Stimulated activated naive CD8-positive, alpha-beta T cell treated with anti-CD3 and anti-CD28 coated beads, Interleukin-15, Interleukin-2, amounts not matched to agents 100 U/mL and 50 U/mL, for 24 hours (primary cell): ENCODE data around the gene PACS1.
"Not testable (repeated sequence)": the region's sequence is repeated elsewhere in the genome, so short reads cannot be mapped to it uniquely, and the experiment has no call there.

Source experiments
- ATAC-seq: fragments of 150-1000 bp; cut with Tn5 transposase; one replicate; pipeline ENCODE4 v1.10.0; 2021
- DNase-seq: peaks from one replicate; pipeline ENCODE4 v3.0.0; 2021

Gene PACS1

DNA sequence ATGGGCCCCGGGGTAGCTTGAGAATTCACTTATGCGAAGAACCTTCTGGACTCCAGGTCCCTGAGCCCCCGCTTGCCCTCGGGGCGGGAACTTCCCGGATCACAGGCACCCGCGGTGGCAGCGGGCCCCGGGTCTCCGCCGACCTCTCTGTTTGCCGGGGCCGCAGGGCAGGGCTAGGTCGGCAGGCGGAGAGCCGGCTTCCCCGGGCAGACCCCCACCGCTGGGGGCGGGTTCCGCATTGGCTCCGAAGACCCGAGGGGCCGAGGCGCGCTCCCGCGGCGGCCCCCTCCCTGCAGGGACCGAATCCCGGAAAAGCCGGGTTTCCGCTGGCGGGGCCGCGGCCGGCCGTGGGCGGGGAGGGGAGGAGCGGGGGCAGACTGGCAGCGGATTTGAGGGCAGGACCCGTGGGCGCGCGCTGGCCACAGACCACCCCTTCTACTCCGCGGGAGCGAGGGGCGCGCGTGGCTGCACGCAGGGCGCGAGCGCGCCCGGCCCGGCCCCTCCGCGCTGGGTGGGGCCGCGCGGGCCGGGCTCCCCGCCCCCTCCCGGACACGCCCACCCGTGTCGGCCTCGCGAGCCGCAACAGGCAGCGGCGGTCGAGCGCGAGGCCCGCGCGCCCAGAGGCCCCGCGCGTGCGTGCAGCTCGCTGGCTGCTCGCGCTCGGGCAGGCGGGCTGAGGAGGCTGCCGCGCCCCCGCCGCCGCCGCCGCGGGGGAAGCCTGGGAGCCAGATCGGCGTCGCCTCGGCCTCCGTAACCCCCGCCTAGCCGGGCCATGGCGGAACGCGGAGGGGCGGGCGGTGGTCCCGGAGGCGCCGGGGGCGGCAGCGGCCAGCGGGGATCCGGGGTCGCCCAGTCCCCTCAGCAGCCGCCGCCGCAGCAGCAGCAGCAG, at the start of gene PACS1:
PACS1 (plus strand) TSS at position 558 of the 889 bp plus-strand sequence; CDS start at position 773, 215 bp downstream.
- ATAC-seq (peak; percentile 64), DNase-seq (peak; percentile 88)

DNA sequence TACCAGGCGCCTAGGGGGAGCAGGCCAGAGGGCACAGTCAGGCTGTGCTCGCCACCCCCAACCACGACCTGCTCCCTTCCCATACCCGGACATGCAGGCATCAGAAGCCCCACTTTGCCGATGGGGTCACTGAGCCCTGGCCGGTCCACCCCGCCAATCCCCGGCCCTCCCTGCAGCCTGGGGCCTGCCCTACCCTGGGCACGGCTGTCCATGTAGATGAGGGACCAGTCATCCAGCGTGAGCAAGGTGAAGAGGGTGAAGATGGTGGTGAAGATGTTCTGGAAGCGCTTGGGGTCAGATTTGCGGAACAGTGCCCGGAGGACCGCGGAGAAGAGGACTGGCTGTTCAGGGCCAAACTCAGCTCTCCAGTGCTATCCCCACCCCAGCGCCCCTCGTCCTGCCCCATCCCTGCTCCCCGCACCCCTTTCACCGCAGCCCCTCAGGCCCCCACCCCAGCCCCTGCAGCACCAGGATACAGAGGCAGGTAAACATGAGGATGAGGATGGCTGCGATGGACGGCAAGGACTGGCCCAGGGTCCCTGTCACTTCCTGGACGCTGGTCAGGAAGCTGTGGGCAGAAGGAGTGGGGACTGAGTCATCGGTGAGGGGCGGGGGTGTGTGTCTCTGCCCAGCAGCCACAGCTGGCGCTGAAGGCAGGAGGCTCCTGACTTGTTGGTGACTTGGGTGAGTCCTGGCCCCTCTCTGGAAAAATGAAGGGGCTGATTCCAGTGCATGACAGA, 49.3 kb upstream of the PACS1 start:
- ATAC-seq (no peak), DNase-seq (no peak)

DNA sequence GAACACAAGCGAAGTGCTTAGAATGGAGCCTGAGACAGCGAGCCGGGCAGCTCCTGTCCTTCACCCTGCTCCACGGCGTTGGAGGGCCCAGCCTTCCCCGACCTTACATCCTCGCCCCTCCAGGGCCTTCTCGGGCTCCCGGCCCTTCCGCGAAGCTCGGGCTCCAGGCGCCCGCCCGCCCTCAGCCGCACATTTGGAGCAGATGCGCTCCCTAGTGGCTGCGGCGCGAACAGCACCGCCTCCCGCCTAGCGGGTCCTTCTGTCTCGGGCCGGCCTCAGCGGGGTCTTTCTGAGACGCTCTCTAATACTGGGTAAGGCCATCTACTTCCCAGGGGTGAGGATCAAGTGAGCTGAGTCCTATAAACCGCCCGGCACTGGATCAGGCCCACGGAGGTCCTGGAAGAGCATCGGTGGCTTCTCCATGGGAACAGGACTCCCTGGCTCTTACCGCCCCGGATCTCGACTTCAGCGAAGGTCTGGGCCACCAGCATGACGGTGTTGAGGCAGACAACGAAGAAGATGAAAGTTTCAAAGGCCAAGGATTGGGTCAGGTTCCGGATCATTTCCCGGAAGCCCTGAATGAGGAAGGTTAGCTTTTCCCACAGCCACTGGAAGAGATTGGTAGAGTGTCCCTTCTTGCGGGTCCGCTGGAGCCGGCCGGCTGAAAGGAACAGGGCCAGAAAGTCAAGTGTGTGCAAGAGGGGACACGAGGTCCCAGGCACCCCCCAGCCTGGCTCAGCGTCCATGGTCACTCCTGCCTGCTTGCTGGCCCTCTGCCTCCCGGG, 47.5 kb upstream of the PACS1 start:
- DNase-seq = peak; percentile 90
- ATAC-seq = peak; percentile 81

DNA sequence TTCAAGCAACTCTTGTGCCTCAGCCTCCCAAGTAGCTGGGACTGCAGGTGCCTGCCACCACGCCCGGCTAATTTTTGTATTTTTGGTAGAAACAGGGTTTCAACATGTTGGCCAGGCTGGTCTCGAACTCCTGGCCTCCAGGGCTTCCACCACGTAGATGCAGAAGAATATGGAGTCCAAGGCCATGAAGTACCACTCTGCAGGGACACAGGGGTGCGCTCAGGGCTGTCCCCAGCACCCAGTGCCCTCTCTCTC, 47.0 kb upstream of the PACS1 start:
- ATAC-seq, DNase-seq: not testable (repeated sequence)

DNA sequence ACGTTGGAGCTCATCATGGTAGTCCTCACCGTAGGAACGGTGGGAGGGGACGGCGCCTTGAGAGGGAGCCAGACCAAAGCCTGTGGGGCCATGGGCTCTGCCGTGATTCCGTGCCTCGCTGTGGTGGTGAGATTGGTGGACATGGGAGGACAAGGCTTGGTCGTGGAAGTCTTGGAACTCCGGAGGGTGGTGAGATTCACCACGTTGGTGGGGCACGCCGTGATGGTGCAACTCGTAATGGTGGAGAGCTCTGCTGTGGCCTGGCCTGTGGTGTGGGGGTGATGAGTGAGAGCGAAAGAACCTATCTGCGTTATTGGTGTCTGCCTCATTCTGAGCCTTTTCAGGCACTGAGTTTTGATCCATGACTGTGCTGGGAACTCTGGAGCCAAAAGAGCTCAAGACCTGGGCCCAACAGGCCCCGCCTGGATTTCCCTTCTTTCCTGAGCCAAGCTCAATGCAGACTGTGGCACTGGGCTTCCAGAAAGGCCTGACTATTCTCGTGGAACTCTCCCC, 44.0 kb upstream of the PACS1 start, which contains the start of gene CATSPER1:
CATSPER1 (minus strand) TSS at position 463 of the 513 bp plus-strand sequence; CDS start at position 363, 100 bp downstream.
- ATAC-seq (no peak), DNase-seq (no peak)

DNA sequence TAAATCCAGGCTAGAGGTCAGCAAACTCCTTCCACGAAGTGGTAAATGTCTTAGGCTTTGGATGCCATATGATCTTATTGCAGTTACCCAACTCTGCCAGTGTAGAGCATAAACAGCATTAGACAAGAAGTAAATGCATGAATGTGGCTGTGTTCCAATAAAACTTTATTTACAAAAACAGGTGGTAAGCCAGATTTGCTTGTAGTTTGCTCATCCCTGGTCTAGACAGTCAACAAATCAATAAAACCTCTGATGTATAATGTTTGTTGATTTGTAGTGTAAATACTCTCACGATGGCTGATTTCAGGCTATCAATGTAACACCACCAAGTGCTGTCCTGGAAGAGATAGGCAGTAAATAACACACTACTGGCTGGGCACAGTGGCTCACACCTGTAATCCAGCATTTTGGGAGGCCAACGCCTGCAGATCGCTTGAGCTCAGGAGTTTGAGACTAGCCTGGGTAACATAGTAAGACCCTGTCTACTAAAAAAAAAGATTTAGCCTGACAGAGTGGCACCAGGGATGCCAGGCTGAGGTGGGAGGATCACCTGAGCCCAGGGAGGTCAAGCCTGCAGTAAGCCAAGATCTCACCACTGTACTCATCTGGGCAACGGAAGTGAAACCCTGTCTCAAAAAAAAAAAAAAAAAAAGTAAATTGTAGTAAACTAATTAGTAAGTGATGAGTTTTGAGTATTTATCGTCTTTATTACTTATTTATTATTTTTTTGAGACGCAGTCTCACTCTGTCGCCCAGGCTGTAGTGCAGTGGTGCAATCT, 36.9 kb upstream of the PACS1 start:
- ATAC-seq = no peak
- no peak for DNase-seq

DNA sequence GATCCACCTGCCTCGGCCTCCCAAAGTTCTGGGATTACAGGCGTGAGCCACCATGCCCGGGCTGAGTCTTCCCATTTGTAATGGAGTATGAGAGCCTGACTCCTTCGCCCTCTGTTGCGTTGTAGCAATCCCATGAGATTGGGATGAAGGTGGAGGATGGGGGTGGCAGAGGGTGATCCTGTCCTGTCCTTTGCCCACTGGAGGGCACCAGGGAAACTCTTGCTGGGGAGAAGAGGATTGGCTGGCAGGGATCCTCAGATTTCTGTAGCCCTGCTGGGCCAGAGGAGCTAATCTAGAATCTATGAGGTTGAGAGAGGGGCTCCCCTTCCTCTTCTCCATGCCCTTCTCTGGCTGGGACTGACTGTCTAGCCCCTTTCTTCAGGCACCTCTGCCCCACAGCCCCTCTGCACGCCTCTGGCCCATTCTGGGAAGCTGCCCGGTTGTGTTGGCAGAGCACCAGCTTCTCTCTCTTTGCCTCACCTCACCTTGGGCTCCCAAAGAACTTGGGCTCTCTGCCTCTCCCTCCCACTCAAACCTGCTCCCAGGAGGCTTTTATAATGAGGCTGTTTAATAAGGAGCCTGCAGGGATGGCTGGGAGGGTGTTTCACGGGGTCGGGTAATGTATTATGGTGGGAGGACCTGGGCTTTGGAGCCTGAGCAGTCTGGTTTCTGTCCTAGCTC, 34.3 kb upstream of the PACS1 start:
- DNase-seq (no peak), ATAC-seq (no peak)

DNA sequence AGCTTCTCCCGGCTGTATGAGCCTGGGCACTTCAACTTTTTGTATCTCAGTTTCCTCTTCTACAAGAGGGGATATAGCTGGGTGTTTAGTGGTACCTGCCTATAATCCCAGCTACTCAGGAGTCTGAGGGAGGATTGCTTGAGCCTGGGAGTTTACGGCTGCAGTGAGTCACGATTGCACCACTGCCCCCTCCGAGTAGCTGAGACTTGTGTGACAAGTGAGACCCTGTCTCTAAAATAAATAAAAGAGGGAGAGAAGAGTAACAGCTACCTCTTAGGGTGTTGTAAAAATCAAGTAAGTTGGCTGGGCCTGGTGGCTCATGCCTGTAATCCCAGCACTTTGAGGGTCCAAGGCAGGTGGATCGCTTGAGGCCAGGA, 33.8 kb upstream of the PACS1 start:
- ATAC-seq (no peak), DNase-seq (no peak)

DNA sequence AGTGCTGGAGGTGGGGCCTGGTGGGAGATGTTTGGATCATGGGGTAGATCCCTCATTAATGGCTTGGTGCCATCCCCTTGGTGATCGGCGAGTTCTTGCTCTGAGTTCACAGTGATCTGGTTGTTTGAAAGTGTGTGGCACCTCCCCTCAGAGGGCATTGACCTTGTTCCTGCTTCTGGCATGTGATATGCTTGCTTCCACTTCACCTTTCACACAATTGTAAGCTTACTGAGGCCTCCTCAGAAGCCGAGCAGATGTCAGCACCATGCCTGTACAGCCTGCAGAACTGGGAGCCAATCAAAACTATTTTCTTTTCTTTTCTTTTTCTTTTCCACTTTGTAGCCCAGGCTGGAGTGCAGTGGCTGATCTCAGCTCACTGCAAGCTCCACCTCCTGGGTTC, 32.7 kb upstream of the PACS1 start:
- no peak for ATAC-seq
- no peak for DNase-seq

DNA sequence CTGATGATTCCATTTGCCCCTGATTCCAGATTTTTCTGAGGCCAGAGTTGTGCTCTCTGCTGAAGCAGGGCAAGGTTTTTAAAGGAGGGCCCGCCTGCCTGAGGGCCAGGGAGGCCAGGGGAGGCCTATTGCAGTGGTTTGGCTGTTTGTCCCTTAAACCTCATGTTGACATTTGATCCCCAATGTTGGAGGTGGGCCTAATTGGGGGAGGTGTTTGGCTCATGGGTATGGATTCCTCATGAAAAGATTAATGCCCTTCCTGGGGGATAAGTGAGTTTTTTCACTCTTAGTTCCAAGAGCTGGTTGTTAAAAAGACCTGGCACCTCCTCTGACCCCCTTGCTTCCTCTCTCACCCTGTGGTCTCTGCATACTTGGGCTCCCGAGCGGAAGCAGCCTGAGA, 30.3 kb upstream of the PACS1 start:
- ATAC-seq (no peak), DNase-seq (no peak)

DNA sequence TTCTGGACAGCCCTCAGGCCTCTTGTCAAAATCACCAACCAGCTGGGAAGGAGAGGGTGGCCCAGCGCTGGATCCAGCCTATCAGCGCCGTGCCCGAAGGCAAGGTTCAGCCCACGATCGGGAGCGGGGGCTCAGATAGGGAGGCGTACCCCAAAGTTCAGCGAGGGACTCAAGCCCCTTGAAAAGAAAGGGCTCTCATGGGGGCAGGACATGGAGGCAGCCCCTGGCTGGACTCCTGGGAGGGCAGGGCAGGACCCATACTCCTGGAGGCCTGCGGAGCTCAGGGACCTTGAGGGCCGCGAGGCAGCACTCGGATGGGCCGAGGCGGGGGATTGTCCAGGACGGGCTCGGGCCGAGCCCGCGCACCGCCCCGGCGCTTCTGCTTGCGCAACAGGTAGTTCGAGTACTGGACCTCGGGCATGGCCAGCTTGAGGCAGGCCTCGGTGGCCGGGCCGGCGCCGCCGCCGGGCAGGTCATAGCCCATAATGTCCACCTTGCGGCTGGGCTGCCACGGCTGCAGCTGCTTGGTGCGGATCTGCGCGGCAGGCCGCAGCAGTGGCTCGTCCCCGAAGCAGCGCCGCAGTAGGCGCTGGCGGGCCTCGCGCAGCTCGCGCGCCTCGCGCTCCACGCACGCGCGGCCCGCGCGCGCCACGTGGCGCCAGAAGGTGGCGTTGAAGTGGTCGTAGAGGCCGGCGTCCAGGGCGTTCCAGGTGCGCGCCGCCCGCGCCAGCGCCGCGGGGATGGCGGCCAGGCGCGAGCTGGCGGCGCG, 27.7 kb upstream of the PACS1 start:
- DNase-seq = no peak
- no peak for ATAC-seq

DNA sequence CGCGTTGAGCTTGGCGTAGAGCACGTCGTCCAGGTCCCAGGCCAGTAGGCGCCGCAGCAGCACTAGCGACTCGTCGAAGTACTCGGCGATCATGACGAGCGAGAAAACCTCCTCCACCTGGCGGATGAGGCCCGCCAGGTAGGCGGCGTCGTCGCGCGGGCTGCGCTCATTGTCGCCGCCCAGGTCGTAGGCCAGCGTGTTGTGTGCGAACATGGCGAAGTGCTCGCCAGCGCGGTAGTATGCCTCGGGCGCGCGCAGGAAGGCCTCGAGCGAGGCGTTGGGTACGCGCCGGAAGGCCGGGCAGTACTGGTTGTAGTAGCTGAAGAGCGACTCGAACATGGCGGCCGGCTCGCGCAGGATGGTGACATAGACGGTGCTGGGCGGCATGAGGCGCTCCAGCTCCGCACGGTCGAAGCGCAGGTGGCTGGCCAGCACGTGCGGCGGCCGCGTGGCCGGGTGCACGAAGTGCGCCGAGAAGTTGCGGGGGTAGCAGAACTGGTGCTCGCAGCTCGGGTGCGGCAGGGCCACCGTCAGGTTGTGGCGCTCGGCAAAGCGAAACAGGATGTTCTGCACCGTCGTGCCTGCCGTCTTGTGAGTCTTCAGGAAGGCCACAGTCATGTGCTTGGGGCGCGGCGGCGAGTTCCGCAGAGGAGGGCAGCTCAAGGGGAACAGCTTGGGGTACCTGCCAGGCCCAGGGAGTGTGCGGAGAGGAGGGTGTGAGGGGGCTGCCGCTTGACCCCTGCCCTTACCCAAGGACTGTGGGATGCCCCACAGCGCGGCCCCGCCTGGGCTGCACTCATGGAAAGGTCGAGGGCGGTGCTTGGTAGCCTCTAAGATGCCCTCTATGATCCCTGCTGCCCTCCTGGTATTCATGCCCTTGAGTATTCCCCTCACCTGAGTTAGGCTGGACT, 26.8 kb upstream of the PACS1 start:
- no peak for DNase-seq

DNA sequence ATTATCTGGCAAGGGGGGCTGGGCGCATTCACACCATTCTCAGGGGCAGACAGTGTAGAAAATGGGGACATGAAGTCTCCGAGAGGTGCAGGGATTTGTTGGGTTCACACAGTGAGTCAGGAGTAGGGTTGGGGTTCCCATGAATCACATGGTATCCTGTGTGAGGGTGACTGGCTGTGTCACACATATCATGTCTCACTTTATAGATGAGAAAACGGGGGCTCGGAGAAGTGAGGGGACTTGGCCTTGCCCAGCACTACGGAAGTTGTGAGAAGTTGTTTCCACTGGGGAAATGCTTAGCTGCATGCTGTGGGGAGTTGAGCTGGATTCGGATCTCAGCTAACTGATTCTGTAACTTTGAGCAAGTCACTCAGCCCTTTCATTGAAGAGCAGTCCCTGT, 25.3 kb upstream of the PACS1 start:
- no peak for DNase-seq

More for the DNA sequence above, 26.8 kb upstream of the PACS1 start:
- ATAC-seq = no peak

DNA sequence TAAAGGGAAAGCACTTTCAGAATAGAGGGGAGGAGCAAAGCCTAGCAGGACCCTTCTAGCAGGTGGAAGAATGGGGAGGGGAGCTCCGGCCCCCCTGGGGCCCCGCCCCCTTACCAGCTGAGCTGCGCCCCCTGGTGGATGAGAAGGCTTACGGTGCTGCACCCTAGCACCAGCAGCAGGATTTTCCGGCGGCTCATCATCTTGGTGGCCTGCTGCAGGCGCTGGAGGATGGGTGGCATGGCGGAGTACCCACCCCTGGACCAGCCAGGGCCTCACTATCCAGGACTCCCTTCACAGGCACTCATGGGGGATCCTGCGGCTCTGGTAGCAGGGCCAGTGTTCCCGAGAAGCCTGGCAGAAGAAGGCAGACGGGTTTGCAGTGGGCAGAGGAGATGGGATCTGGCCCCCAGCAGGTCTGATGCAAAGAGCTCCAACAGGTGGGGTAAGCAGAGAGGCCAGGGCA, 24.9 kb upstream of the PACS1 start:
- DNase-seq (peak; percentile 90), ATAC-seq (peak; percentile 91)

More for the DNA sequence above, 25.3 kb upstream of the PACS1 start:
- peak; percentile 62 for ATAC-seq

DNA sequence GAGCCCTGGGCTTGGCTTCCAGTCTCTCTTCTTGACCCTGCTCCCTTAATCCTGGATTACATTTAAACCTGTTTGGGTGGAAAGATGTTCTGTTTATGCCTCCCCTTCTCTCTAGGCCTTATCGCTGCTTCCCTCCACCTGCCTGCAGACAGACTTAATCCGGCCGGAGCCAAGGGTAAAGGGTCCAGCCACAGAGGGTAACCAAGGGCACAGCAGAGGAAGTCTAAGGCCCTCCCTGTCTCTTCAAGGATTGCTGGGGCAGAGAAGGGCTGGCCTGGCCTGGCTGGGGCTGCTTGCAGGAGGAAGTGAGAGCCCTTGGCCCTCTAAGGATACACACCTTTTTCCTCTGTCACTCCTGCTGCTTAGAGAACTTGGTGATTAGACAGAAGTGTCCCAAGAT, 23.2 kb upstream of the PACS1 start:
- DNase-seq (no peak), ATAC-seq (no peak)

DNA sequence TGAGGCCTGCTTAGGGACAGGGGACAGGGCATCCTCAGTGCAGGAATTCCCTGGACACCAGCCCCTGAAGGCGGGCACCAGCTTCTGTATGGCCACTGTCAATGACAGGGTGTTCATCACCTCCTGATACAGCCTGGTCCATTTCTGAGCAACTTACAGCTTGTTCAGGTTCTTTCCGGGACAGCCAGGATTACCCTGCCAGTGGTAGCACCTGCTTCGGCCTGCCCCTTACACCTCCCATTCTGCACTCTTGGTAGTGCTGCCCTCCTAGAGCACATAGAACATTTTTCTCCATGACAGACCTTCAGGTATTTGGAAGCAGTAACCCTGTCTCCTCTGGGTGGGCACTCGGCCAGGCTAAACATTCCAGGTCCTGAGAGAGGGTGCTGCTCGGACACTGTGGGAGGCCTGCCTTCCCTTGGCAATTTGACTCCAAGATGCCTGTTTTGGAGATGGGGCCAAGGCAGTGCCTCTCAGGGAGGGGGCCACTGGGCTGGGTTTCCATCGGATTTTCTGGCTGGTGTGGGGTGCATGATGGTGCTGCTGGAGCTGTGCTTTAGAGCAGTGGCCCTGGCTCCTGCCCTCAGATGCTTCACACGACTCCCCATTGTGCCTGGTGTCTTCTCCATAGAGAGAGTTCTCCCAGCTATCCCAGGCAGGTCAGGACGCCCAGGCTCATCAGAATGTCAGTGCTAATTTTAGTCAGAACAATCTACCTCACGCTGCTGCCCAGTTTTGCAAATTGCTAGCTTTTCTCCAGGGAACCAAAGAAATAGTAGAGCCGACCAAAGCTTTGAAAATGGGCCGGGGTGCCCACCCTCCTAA, 22.3 kb upstream of the PACS1 start:
- no peak for DNase-seq
- ATAC-seq = no peak

DNA sequence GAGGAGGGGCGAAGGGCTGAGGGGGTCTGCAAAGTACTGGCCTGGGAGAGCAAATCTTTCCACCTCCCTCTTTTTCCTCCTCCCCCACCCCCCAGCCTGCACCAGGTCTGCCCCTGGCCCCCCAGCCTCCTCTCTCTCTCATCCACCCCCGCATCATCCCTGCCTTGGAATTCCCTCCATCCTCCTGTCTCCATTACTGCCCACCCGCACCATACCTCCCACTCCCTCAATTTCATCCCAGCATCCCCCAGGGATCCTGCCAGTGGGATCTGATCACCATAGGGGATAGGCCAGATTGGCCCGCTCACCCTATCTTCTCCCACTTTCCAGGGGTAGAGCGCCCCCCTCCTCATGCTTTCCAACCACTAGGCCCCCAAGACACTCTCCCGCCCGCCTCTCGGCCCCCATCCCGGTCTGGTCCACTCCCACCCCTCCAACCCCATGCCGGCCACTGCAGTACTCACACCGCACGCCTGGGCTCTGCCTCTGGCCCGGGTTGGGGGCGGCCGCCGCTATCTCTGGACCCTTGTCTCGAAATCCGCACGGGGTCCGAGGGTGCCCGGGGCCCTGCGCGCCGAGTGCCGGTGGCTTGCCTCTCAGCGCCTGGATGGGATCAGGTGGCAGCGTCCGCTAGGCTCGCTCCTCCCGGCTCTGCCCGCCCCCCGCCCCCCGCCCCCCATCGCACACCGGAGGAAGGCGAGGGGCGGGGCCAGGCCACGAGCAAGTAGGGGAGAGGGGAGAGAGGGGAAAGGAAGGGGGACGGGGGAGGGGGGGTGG, 21.3 kb upstream of the PACS1 start, which contains the start of gene GAL3ST3:
GAL3ST3 (minus strand) TSS at position 615 of the 777 bp plus-strand sequence. CDS start 3,746 bp downstream, outside the sequence.
- DNase-seq = no peak
- no peak for ATAC-seq
